Left lung (tissue), 14 donors: ENCODE measurements around the gene TBL3. TPM values are rescaled to one million over a fixed set of nuclear protein-coding genes. Genes with fewer than 3 reads are reported as not detected.

Source experiments
- ATAC-seq: fragments of 200-7000 bp; cut with Tn5 transposase; one replicate; pipeline ENCODE4 v1.9.1; 2020; ENCODE audit warnings: moderate library complexity
- DNase-seq, 4 donors: peaks; one replicate each; pipeline ENCODE4 v3.0.0-alpha.2; 2013 to 2020
- H3K27ac ChIP-seq, 2 donors: fragments of 200-600 bp; sonication (generic) in 1 of 2; one replicate each; pipeline versions ENCODE4 v1.5.0 to v1.8.0; 2020 to 2021
- H3K27me3 ChIP-seq, 2 donors: fragments of 200-600 bp; sonication (generic) in 1 of 2; one replicate each; pipeline versions ENCODE4 v1.5.0 to v1.8.0; 2020 to 2021
- H3K36me3 ChIP-seq, 2 donors: fragments of 200-600 bp; sonication (generic) in 1 of 2; one replicate each; pipeline versions ENCODE4 v1.5.0 to v1.8.0; 2020 to 2021
- H3K4me1 ChIP-seq, 2 donors: fragments of 200-600 bp; one replicate each; pipeline ENCODE4 v1.8.0; 2021
- H3K4me3 ChIP-seq, 2 donors: fragments of 200-600 bp; sonication (generic) in 1 of 2; one replicate each; pipeline versions ENCODE4 v1.5.0 to v1.8.0; 2020 to 2021; ENCODE audit warnings: mild to moderate bottlenecking in 1 of 2
- H3K9me3 ChIP-seq, 2 donors: fragments of 200-600 bp; sonication (generic) in 1 of 2; one replicate each; pipeline versions ENCODE4 v1.5.0 to v1.8.0; 2020 to 2021
- intact Hi-C, 2 donors: fragments of 100-400 bp; cut with DNase I; formaldehyde crosslinking; loops; one replicate each; pipeline versions ENCODE4 v1.11.2 to v1.14.2; 2022
- long read RNA-seq, 12 donors: library from polyadenylated mRNA in 2 of 12; unstranded in 2 of 12; transcript quantifications; one replicate each; pipeline ENCODE4 v2.0.0 and lab custom pipeline, GENCODE V29; 2019 to 2026
- polyA plus RNA-seq, 6 donors: library from polyadenylated mRNA; unstranded; fragments of 120-200 nt; gene quantifications; one replicate each; pipeline ENCODE4 v1.2.1, GENCODE V29; 2013; ENCODE audit not compliant: insufficient read length in 6 of 6
- total RNA-seq, 2 donors: library from RNA; stranded (reverse); fragmentation: NEBNext Ultra II Directional; extraction: Animal tissue kit (Norgen Biotek cat#: 25700); gene quantifications; one replicate each; pipeline ENCODE4 v1.2.1, GENCODE V29; 2021
- TF ChIP-seq, protein P1 (sequence below), 2 donors: fragments of 200-600 bp; sonication (generic) in 1 of 2; IDR thresholded peaks; one replicate each; pipeline versions ENCODE4 v1.5.0 to v1.8.0; 2021; ENCODE audit warnings: antibody characterized with exemption in 2 of 2
- donor health status: DM: no; HTN: yes; CAD: no.
- donor health status: DM: no; HTN: no; CAD: no.

TBL3 gene
- total RNA-seq (10 to 100 TPM; 25.8 to 30.9 TPM), polyA plus RNA-seq (10 to 100 TPM; 27.2 to 38.8 (median 31.8) TPM)
- long read RNA-seq, donor 1, full-length matches to known transcripts = 13 of 13 reads
- long read RNA-seq, donor 1, partial matches to known transcripts = 0 of 13 reads
- long read RNA-seq, donor 1, other reads (novel, unspliced or antisense) = 0 of 13 reads
- long read RNA-seq, donor 2, full-length matches to known transcripts = 7 of 7 reads
- long read RNA-seq, donor 2, partial matches to known transcripts = 0 of 7 reads
- long read RNA-seq, donor 2, other reads (novel, unspliced or antisense) = 0 of 7 reads
- long read RNA-seq, donor 3, full-length matches to known transcripts = 5 of 5 reads
- long read RNA-seq, donor 3, partial matches to known transcripts = 0 of 5 reads
- long read RNA-seq, donor 3, other reads (novel, unspliced or antisense) = 0 of 5 reads
- long read RNA-seq, donor 4, full-length matches to known transcripts = 17 of 21 reads
- long read RNA-seq, donor 4, partial matches to known transcripts = 2 of 21 reads
- long read RNA-seq, donor 4, other reads (novel, unspliced or antisense) = 2 of 21 reads
- long read RNA-seq, donor 5, full-length matches to known transcripts = 5 of 5 reads
- long read RNA-seq, donor 5, partial matches to known transcripts = 0 of 5 reads
- long read RNA-seq, donor 5, other reads (novel, unspliced or antisense) = 0 of 5 reads
- long read RNA-seq, donor 6, full-length matches to known transcripts = 4 of 4 reads
- long read RNA-seq, donor 6, partial matches to known transcripts = 0 of 4 reads
- long read RNA-seq, donor 6, other reads (novel, unspliced or antisense) = 0 of 4 reads
- long read RNA-seq, donor 7, full-length matches to known transcripts = 4 of 4 reads
- long read RNA-seq, donor 7, partial matches to known transcripts = 0 of 4 reads
- long read RNA-seq, donor 7, other reads (novel, unspliced or antisense) = 0 of 4 reads
- long read RNA-seq, donor 8, full-length matches to known transcripts = 1 of 1 reads
- long read RNA-seq, donor 8, partial matches to known transcripts = 0 of 1 reads
- long read RNA-seq, donor 8, other reads (novel, unspliced or antisense) = 0 of 1 reads
- long read RNA-seq, donor 9 = 0 reads
- long read RNA-seq, donor 10, full-length matches to known transcripts = 25 of 34 reads
- long read RNA-seq, donor 10, partial matches to known transcripts = 3 of 34 reads
- long read RNA-seq, donor 10, other reads (novel, unspliced or antisense) = 6 of 34 reads
- long read RNA-seq, donor 11 = 0 reads
- long read RNA-seq, donor 12, full-length matches to known transcripts = 3 of 3 reads
- long read RNA-seq, donor 12, partial matches to known transcripts = 0 of 3 reads
- long read RNA-seq, donor 12, other reads (novel, unspliced or antisense) = 0 of 3 reads

DNA sequence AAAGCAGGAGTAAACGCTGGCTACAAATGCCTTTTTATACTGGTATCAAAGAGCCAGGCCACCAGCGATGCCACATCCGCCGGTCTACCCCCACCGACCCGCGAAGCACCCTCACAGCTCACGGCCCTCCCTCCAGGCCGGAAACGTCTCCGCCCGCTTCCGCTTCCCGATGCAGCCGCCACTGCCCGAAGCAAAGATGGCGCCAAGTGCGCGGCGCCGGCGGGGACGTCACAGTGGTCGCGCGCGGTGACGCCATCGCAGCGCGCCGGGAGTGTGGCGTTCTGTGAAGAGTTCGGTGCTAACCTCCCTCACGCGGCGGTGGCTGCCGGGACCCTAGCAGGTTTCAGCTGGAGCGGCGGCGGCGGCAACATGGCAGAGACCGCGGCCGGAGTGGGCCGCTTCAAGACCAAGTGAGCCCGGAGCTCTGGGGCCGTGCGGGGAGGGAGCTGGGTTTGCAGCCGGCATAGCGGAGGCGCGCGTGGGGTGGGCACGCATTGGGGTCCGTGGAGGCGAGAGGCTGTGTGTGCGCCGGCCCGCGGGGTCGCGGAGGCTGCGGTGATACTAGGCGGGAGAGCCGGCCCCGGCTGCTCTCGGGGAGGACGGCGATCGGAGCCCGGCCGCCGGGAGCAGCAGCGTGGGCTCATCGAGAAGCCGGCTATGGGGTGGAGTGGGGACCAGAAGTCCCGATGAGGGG lies at the start of gene TBL3:
TBL3 (plus strand) TSS at position 258 of the 694 bp plus-strand sequence; CDS start at position 370, 112 bp downstream.
- Histone ChIP-seq H3K4me3 (peak within 1 kb of the TSS; percentile 98 to 99), H3K9me3 (no peaks in the 10 kb centered on the region), H3K27ac (peak within 1 kb of the TSS; percentile 84 to 97), H3K27me3 (no peaks in the 10 kb centered on the region), H3K36me3 (peaks cover 0 to 31% of the 10 kb centered on the region in 2 donors), H3K4me1 (peaks cover 17 to 27% of the 10 kb centered on the region in 2 donors)
- DNase-seq (peak; percentile 92 to 97 (median 95)), ATAC-seq (peak; percentile 97)
- intact Hi-C loops = no loop called here
- TF ChIP-seq, protein P1, sequence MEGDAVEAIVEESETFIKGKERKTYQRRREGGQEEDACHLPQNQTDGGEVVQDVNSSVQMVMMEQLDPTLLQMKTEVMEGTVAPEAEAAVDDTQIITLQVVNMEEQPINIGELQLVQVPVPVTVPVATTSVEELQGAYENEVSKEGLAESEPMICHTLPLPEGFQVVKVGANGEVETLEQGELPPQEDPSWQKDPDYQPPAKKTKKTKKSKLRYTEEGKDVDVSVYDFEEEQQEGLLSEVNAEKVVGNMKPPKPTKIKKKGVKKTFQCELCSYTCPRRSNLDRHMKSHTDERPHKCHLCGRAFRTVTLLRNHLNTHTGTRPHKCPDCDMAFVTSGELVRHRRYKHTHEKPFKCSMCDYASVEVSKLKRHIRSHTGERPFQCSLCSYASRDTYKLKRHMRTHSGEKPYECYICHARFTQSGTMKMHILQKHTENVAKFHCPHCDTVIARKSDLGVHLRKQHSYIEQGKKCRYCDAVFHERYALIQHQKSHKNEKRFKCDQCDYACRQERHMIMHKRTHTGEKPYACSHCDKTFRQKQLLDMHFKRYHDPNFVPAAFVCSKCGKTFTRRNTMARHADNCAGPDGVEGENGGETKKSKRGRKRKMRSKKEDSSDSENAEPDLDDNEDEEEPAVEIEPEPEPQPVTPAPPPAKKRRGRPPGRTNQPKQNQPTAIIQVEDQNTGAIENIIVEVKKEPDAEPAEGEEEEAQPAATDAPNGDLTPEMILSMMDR (IDR thresholded peaks at IDR 0.05) = no peak

DNA sequence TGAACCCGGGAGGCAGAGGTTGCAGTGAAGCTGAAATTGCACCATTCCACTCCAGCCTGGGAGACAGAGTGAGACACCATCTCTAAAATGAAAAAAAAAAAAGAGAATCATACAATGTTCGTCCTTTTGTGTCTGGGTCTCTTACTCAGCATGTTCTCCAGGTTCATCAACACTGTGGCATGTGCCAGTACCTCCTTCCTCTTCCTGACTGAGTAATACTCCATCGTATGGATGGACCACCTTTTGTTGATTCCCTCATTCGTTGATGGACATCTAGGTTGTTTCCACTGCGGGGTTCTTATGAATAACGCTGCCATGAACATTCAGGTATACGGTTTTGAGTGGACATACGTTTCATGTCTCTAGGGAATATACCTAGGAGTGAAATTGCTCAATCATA lies 49.5 kb upstream of the TBL3 start:
- no peak for ATAC-seq
- intact Hi-C loops = no loop called here

DNA sequence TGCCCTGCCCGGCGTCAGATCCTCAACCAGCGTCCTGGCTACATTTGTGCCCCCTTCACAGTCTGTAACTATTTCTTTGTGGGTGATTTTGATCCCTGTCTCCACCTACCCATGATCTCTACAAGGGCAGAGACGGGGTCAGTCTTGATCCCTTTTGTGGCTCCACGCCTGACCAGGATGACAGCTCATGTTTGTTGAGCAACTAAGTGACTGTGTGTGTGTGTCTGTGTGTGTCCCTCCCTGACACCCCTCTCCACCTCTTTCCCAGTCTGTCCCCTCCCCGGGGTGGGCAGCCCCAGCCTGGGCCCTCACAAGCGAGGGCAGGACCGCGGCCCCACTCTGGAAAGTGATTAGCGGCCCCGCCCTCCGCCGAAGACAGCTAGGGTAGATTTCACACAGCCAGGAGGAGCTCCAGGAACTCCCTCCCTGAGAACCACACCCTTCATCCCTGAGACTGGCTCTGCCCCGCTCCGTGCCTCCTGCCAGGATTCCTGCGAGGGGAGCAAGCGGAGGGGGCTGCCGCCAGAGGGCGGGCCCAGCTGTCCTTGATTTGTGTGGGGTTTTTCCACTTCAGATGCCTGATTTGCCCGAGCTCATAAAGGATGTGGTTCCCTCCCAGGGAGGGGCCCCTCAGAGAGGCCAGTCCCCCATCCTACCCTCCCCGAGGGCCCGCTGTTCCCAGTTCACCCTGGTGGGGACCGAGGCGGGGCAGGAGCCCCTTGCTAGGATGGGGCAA lies 48.4 kb upstream of the TBL3 start:
- peak in 1 of 4 donors; percentile 51 for DNase-seq
- no peaks in the 10 kb centered on the region for H3K9me3 ChIP-seq
- H3K4me1 ChIP-seq = peaks cover 0 to 16% of the 10 kb centered on the region in 2 donors
- H3K36me3 ChIP-seq = no peaks in the 10 kb centered on the region
- no peak overlapping the region for H3K27ac ChIP-seq
- intact Hi-C loops = no loop called here
- TF ChIP-seq, protein P1 (IDR thresholded peaks at IDR 0.05) = no peak
- H3K27me3 ChIP-seq = peaks cover 43 to 63% of the 10 kb centered on the region in 2 donors
- no peak overlapping the region for H3K4me3 ChIP-seq
- ATAC-seq = peak; percentile 70

More for the DNA sequence above, 49.5 kb upstream of the TBL3 start:
- no peak for DNase-seq
- Histone ChIP-seq H3K9me3 (no peaks in the 10 kb centered on the region), H3K4me3 (no peak overlapping the region), H3K36me3 (no peaks in the 10 kb centered on the region), H3K27ac (no peak overlapping the region), H3K4me1 (peaks cover 0 to 18% of the 10 kb centered on the region in 2 donors), H3K27me3 (peaks cover 51 to 73% of the 10 kb centered on the region in 2 donors)
- TF ChIP-seq, protein P1 (IDR thresholded peaks at IDR 0.05) = no peak

DNA sequence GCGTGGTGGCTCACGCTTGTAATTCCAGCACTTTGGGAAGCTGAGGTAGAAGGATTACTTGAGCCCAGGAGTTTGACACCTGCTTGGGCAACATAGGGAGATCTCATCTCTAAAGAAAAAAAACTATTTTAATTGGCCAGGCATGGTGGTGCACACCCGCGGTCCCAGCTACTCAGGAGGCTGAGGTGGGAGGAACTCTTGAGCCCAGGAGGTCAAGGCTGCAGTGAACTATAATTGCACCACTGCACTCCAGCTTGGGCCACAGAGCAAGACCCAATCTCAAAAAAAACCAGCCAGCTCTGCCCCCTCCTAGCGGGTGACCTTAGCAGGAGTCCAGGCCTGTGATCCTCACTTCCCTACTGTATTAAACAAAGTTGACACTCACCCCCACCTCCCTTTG lies 47.8 kb upstream of the TBL3 start:
- DNase-seq (no peak), ATAC-seq (no peak)
- Histone ChIP-seq H3K4me3 (no peak overlapping the region), H3K27me3 (peaks cover 36 to 57% of the 10 kb centered on the region in 2 donors), H3K9me3 (no peaks in the 10 kb centered on the region), H3K27ac (no peak overlapping the region), H3K36me3 (no peaks in the 10 kb centered on the region), H3K4me1 (peaks cover 0 to 16% of the 10 kb centered on the region in 2 donors)
- intact Hi-C loops = no loop called here
- TF ChIP-seq, protein P1 (IDR thresholded peaks at IDR 0.05) = no peak
